ENCODE results near the gene HPCAL1.
"Not testable (repeated sequence)": the region's sequence is repeated elsewhere in the genome, so short reads cannot be mapped to it uniquely, and the experiment has no call there.

The HPCAL1 gene

DNA sequence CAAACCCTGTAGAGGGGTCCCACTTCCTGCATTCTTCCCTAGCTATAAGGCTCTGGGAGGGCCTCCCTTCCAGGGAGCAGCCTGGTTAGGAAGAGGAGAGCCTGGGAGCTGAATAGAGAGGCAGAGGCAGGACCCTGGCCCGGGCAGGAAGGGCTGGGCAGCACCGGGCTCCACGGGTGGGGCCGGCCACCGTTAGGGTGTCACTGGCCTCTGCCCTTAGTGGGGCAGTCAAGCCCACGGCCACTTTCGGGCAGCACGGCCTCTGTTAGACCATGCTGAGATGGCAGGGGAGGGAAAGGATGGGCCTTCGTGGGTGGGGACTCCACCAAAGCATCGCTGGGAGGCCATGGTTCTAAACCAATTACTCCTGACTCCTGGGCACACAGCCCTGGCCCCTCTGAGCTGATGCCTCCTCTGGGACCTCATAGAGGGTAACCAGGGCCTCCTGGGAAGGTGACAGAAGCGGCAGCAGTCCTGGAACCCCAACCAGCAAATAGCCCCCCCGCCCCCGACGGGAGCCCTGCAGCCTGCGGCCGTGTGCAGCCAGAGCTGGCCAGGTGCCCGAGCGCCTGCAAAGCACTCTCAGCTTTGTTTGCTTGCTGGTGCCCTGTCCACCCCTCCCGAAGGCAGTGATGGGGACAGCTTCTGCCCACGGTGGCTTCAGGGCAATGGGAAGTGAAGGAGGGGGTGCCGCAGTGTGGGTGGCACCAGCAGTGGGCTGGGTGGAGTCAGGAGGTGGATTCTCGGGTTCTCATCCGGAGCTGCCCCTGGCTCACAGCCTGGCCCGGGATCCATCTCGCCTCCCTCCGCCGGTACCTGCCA, 16.3 kb upstream of the HPCAL1 start:
- Mint-ChIP-seq H3K27me3 (no peaks in the 10 kb centered on the region), H3K9me3 (no peaks in the 10 kb centered on the region), H3K4me1 (ENCODE audit: low read depth) (peaks cover 20% of the 10 kb centered on the region), H3K36me3 (ENCODE audit: low read depth) (no peaks in the 10 kb centered on the region), H3K27ac (no peak overlapping the region), H3K4me3 (no peak overlapping the region)

GRCh38 chr2:10287761-10288160, 14.9 kb upstream of the HPCAL1 start:
- Mint-ChIP-seq H3K36me3 (ENCODE audit: low read depth) (no peaks in the 10 kb centered on the region), H3K9me3 (no peaks in the 10 kb centered on the region), H3K4me1 (ENCODE audit: low read depth) (peaks cover 13% of the 10 kb centered on the region), H3K27me3 (no peaks in the 10 kb centered on the region), H3K27ac (no peak overlapping the region), H3K4me3 (no peak overlapping the region)

DNA sequence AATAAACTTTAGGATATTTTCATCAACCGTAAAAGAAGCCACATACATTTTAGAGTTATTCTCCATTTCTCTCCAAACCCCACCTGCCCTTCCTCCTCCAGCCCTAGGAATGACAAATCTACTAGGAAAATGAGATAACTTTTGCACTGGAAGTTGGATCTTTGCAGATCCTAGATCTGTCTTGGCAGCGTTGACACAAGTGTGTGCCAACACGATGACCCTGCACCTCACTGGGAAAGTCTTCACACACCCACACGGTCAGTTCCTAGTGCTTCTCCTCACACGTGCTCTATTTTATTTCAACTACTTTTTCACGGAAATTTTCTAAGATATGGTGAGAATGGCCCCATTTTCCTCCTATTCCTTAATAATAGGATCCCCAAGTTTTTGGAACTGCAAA, 14.1 kb upstream of the HPCAL1 start:
- Mint-ChIP-seq H3K27me3 (no peaks in the 10 kb centered on the region), H3K36me3 (ENCODE audit: low read depth) (no peaks in the 10 kb centered on the region), H3K4me3 (no peak overlapping the region), H3K27ac (no peak overlapping the region), H3K9me3 (no peaks in the 10 kb centered on the region), H3K4me1 (ENCODE audit: low read depth) (peaks cover 4% of the 10 kb centered on the region)

- H3K4me1 Mint-ChIP-seq (ENCODE audit: low read depth) = peaks cover 3% of the 10 kb centered on the region
- peaks cover 1% of the 10 kb centered on the region for H3K36me3 Mint-ChIP-seq (ENCODE audit: low read depth)
- H3K27ac Mint-ChIP-seq = no peak overlapping the region
- H3K4me3 Mint-ChIP-seq = no peak overlapping the region
- H3K27me3 Mint-ChIP-seq = no peaks in the 10 kb centered on the region
- peaks cover 7% of the 10 kb centered on the region for H3K9me3 Mint-ChIP-seq
These were observed 13.4 kb upstream of the HPCAL1 start for GRCh38 chr2:10289352-10289751.

- H3K27ac Mint-ChIP-seq = no peak overlapping the region
- H3K9me3 Mint-ChIP-seq = peaks cover 10% of the 10 kb centered on the region
- peaks cover 3% of the 10 kb centered on the region for H3K4me1 Mint-ChIP-seq (ENCODE audit: low read depth)
- no peaks in the 10 kb centered on the region for H3K27me3 Mint-ChIP-seq
- H3K4me3 Mint-ChIP-seq = no peak overlapping the region
- peaks cover 3% of the 10 kb centered on the region for H3K36me3 Mint-ChIP-seq (ENCODE audit: low read depth)
These were observed 12.8 kb upstream of the HPCAL1 start for GRCh38 chr2:10289891-10290290.

DNA sequence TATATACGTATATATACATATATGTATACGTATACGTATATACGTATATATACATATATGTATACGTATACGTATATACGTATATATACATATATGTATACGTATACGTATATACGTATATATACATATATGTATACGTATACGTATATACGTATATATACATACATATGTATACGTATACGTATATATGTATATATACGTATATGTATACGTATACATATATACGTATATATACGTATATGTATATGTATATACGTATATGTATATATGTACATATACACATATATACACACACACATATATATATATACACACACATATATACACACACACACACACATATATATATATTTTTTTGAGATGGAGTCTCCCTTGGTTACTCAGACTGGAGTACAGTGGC, 11.3 kb upstream of the HPCAL1 start:
- not testable (repeated sequence) for H3K4me3 Mint-ChIP-seq; H3K4me1 Mint-ChIP-seq (ENCODE audit: low read depth); H3K36me3 Mint-ChIP-seq (ENCODE audit: low read depth); H3K27me3 Mint-ChIP-seq; H3K27ac Mint-ChIP-seq; H3K9me3 Mint-ChIP-seq

GRCh38 chr2:10292033-10292432, 10.7 kb upstream of the HPCAL1 start:
- Mint-ChIP-seq H3K4me3 (no peak overlapping the region), H3K27me3 (no peaks in the 10 kb centered on the region), H3K36me3 (ENCODE audit: low read depth) (peaks cover 3% of the 10 kb centered on the region), H3K27ac (no peak overlapping the region), H3K4me1 (ENCODE audit: low read depth) (peaks cover 5% of the 10 kb centered on the region), H3K9me3 (peaks cover 10% of the 10 kb centered on the region)

GRCh38 chr2:10293603-10294002, 9.1 kb upstream of the HPCAL1 start:
- Mint-ChIP-seq H3K4me1 (ENCODE audit: low read depth) (peaks cover 21% of the 10 kb centered on the region), H3K36me3 (ENCODE audit: low read depth) (peaks cover 3% of the 10 kb centered on the region), H3K4me3 (no peak overlapping the region), H3K27ac (no peak overlapping the region), H3K27me3 (no peaks in the 10 kb centered on the region), H3K9me3 (peaks cover 10% of the 10 kb centered on the region)

- no peak overlapping the region for H3K4me3 Mint-ChIP-seq
- peaks cover 6% of the 10 kb centered on the region for H3K36me3 Mint-ChIP-seq (ENCODE audit: low read depth)
- H3K4me1 Mint-ChIP-seq (ENCODE audit: low read depth) = peaks cover 26% of the 10 kb centered on the region
- H3K27me3 Mint-ChIP-seq = no peaks in the 10 kb centered on the region
- peaks cover 10% of the 10 kb centered on the region for H3K9me3 Mint-ChIP-seq
- H3K27ac Mint-ChIP-seq = no peak overlapping the region
These were observed 8.6 kb upstream of the HPCAL1 start for GRCh38 chr2:10294077-10294476.

GRCh38 chr2:10295649-10296048, 7.1 kb upstream of the HPCAL1 start:
- not testable (repeated sequence) for H3K4me3 Mint-ChIP-seq

GRCh38 chr2:10296142-10296541, 6.6 kb upstream of the HPCAL1 start:
- H3K27ac Mint-ChIP-seq = no peak overlapping the region
- H3K4me3 Mint-ChIP-seq = no peak overlapping the region
- no peaks in the 10 kb centered on the region for H3K27me3 Mint-ChIP-seq
- peaks cover 44% of the 10 kb centered on the region for H3K4me1 Mint-ChIP-seq (ENCODE audit: low read depth)
- H3K9me3 Mint-ChIP-seq = peaks cover 10% of the 10 kb centered on the region
- H3K36me3 Mint-ChIP-seq (ENCODE audit: low read depth) = peaks cover 6% of the 10 kb centered on the region

More at GRCh38 chr2:10295649-10296048, 7.1 kb upstream of the HPCAL1 start:
- not testable (repeated sequence) for H3K36me3 Mint-ChIP-seq (ENCODE audit: low read depth); H3K27ac Mint-ChIP-seq; H3K9me3 Mint-ChIP-seq; H3K27me3 Mint-ChIP-seq
- peaks cover 40% of the 10 kb centered on the region for H3K4me1 Mint-ChIP-seq (ENCODE audit: low read depth)

- peaks cover 10% of the 10 kb centered on the region for H3K9me3 Mint-ChIP-seq
- peaks cover 54% of the 10 kb centered on the region for H3K4me1 Mint-ChIP-seq (ENCODE audit: low read depth)
- H3K4me3 Mint-ChIP-seq = no peak overlapping the region
- H3K27me3 Mint-ChIP-seq = no peaks in the 10 kb centered on the region
- peaks cover 6% of the 10 kb centered on the region for H3K36me3 Mint-ChIP-seq (ENCODE audit: low read depth)
- H3K27ac Mint-ChIP-seq = peak overlapping the region; percentile 60
These were observed 5.4 kb upstream of the HPCAL1 start for GRCh38 chr2:10297191-10297830.

DNA sequence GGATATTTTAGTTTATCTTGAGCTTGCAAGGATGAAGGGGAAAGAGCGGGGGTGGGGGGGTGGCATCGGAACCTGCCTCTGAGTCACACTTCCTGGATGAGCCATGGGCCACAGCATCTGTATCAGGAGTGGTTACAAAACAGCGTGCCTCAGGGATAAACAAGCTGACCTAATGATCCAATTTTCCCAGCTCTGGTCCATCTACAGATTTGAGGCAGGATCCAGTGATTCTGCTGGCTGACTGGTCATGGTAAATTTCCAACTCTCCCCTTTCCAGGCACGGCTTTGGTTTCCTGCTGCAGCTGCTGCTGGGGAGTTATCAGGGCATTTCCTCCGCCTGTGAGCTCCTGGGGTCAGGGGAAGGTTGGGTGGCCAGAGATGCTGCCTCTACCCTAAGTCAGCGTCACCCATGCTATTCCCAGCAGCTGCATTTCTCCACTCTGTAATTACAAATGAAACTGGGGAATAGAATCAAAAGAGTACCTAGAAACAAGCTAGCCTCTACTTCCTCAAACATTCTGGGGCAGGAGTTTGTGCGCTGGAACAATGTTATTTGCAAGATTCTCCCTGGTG, 4.7 kb upstream of the HPCAL1 start:
- Mint-ChIP-seq H3K4me1 (ENCODE audit: low read depth) (peaks cover 54% of the 10 kb centered on the region), H3K27ac (peak overlapping the region; percentile 60), H3K9me3 (peaks cover 10% of the 10 kb centered on the region), H3K4me3 (peak overlapping the region; percentile 23), H3K36me3 (ENCODE audit: low read depth) (peaks cover 6% of the 10 kb centered on the region), H3K27me3 (no peaks in the 10 kb centered on the region)

DNA sequence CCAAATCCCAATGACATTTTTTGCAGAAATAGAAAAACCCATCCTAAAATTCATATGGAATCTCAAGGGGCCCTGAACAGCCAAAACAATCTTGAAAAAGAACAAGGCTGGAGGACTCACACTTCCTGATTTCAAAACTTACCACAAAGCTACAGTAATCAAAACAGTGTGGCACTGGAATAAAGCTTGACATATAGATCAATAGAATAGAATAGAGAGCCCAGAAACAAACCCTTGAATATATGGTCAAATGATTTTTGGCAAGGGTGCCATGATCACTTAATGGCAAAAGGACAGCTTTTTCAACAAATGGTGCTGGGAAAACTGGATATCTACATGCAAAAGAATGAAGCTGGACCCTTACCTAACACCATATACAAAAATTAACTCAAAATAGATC, 3.9 kb upstream of the HPCAL1 start:
- not testable (repeated sequence) for H3K4me3 Mint-ChIP-seq; H3K36me3 Mint-ChIP-seq (ENCODE audit: low read depth); H3K9me3 Mint-ChIP-seq; H3K27me3 Mint-ChIP-seq; H3K27ac Mint-ChIP-seq
- peaks cover 55% of the 10 kb centered on the region for H3K4me1 Mint-ChIP-seq (ENCODE audit: low read depth)

GRCh38 chr2:10300328-10300920, 2.3 kb upstream of the HPCAL1 start:
- peak overlapping the region; percentile 55 for H3K4me3 Mint-ChIP-seq
- H3K36me3 Mint-ChIP-seq (ENCODE audit: low read depth) = peaks cover 3% of the 10 kb centered on the region
- no peaks in the 10 kb centered on the region for H3K27me3 Mint-ChIP-seq
- no peaks in the 10 kb centered on the region for H3K9me3 Mint-ChIP-seq
- peaks cover 69% of the 10 kb centered on the region for H3K4me1 Mint-ChIP-seq (ENCODE audit: low read depth)
- H3K27ac Mint-ChIP-seq = peak overlapping the region; percentile 83

Data from stimulated activated naive CD8-positive, alpha-beta T cell treated with anti-CD3 and anti-CD28 coated beads, Interleukin-15, Interleukin-2, amounts not matched to agents 100 ng/mL and 50 ng/mL, for 24 hours (primary cell).